ENCODE data around the gene TASP1. TPM values are rescaled to one million over a fixed set of nuclear protein-coding genes. Genes with fewer than 3 reads are reported as not detected.

The TASP1 gene
- total RNA-seq, 2 experiments from 2014 or later, result 10.7 to 11.3 TPM

DNA sequence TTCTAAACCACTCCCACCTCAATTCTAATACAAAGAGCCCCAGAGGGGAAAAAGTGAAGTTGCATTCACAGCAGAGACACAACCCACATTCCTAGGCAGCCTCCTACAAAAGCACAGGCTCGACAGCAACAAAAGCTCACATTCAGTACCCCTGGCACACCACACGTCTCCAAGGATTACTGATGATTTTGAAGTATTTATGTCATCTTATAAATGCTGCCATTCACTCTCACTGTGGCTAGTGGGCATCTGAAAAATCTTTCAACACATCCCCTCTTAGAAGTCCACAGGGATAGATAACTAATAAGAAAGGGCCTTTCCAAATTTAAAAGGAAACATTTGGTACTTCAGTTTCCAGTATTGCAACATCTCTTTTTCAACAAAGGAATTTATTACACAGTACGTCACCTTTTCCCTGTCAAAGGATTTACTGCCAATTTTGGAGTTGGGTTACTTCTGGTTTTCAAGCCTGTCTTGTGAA lies 146.7 kb downstream of the TASP1 start:
- POLR2A ChIA-PET, result no interaction called here
- TF ChIP-seq, protein P1, sequence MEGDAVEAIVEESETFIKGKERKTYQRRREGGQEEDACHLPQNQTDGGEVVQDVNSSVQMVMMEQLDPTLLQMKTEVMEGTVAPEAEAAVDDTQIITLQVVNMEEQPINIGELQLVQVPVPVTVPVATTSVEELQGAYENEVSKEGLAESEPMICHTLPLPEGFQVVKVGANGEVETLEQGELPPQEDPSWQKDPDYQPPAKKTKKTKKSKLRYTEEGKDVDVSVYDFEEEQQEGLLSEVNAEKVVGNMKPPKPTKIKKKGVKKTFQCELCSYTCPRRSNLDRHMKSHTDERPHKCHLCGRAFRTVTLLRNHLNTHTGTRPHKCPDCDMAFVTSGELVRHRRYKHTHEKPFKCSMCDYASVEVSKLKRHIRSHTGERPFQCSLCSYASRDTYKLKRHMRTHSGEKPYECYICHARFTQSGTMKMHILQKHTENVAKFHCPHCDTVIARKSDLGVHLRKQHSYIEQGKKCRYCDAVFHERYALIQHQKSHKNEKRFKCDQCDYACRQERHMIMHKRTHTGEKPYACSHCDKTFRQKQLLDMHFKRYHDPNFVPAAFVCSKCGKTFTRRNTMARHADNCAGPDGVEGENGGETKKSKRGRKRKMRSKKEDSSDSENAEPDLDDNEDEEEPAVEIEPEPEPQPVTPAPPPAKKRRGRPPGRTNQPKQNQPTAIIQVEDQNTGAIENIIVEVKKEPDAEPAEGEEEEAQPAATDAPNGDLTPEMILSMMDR (IDR thresholded peaks at IDR 0.05), result no peak
- Mint-ChIP-seq H3K4me3 (no peak overlapping the region), H3K36me3 (ENCODE audit: low read depth) (peaks cover 31% of the 10 kb centered on the region), H3K4me1 (ENCODE audit: low read depth) (peaks cover 4% of the 10 kb centered on the region), H3K27ac (no peak overlapping the region), H3K9me3 (peaks cover 2% of the 10 kb centered on the region), H3K27me3 (no peaks in the 10 kb centered on the region)
- Histone ChIP-seq H3K27ac (ENCODE audit: low read depth in 1 of 2, low read length in 2 of 2) (no peak overlapping the region), H3K36me3 (ENCODE audit: insufficient read depth, low read length) (peaks cover 4% of the 10 kb centered on the region), H3K4me3 (ENCODE audit: low read length) (no peak overlapping the region), H3K4me1 (ENCODE audit: insufficient read depth, low read length) (no peaks in the 10 kb centered on the region), H3K9me3 (ENCODE audit: control insufficient read depth in 1 of 2, insufficient read depth in 1 of 2, low read length in 2 of 2) (no peaks in the 10 kb centered on the region), H3K27me3 (ENCODE audit: control insufficient read depth in 1 of 2, insufficient read depth in 2 of 2, low read length in 2 of 2) (no peaks in the 10 kb centered on the region)
- DNase-seq, result no peak
- intact Hi-C loops (cut with DNase I, micrococcal nuclease), result no loop called here
- ATAC-seq (ENCODE audit: poor library complexity), result no peak
- CTCF ChIA-PET, result no interaction called here

DNA sequence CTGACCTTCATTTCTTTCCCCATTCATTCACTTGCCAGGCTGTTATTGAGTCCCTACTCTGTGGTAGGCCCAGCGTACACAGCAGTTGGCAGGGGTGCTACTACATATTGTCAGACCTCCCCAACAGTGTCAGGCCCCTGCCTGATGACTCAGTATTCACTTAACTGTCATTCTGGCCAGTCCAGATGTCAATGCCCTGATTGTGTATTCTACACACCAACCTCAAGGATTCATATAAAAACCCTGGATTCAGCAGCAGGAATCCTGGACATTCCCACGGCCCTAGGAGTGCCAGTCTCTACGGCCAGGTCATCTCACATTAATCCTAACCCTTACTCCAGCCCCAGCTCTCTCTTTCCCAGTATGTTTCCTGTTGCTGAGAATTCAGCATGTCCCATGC lies 151.5 kb downstream of the TASP1 start:
- H3K27me3 Mint-ChIP-seq, result no peaks in the 10 kb centered on the region
- no peak overlapping the region for H3K4me3 Mint-ChIP-seq
- Histone ChIP-seq H3K36me3 (ENCODE audit: insufficient read depth, low read length) (peaks cover 12% of the 10 kb centered on the region), H3K4me1 (ENCODE audit: insufficient read depth, low read length) (no peaks in the 10 kb centered on the region), H3K4me3 (ENCODE audit: low read length) (no peak overlapping the region), H3K9me3 (ENCODE audit: control insufficient read depth in 1 of 2, insufficient read depth in 1 of 2, low read length in 2 of 2) (peaks cover 0 to 3% of the 10 kb centered on the region in 2 experiments), H3K27ac (ENCODE audit: low read depth in 1 of 2, low read length in 2 of 2) (no peak overlapping the region), H3K27me3 (ENCODE audit: control insufficient read depth in 1 of 2, insufficient read depth in 2 of 2, low read length in 2 of 2) (no peaks in the 10 kb centered on the region)
- CTCF ChIA-PET, result no interaction called here
- no peak for DNase-seq
- H3K36me3 Mint-ChIP-seq (ENCODE audit: low read depth), result peaks cover 49% of the 10 kb centered on the region
- H3K27ac Mint-ChIP-seq, result no peak overlapping the region
- intact Hi-C loops (cut with DNase I, micrococcal nuclease), result no loop called here
- POLR2A ChIA-PET, result no interaction called here
- H3K4me1 Mint-ChIP-seq (ENCODE audit: low read depth), result no peaks in the 10 kb centered on the region
- TF ChIP-seq, protein P1 (IDR thresholded peaks at IDR 0.05), result no peak
- peaks cover 3% of the 10 kb centered on the region for H3K9me3 Mint-ChIP-seq
- no peak for ATAC-seq (ENCODE audit: poor library complexity)

DNA sequence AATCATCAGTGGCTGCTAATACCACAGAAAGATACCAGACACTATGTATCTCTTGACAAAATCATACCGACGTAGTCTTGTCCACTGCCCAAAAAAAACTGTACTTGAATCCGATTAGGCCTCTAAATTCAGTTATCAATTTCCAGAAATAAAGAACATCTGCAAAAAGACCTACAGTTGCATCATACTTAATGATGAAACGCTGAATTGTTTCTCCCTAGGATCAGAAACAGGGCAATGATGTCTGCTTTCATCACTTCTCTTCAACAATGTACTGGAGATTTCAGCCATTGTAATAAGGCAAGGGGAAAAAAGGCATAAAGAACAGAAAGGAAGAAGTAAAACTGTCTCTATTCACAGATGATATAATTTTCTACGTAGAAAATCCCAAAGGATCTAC lies 152.0 kb downstream of the TASP1 start:
- no peaks in the 10 kb centered on the region for H3K27me3 Mint-ChIP-seq
- ATAC-seq (ENCODE audit: poor library complexity), result no peak

More for the DNA sequence above, 152.0 kb downstream of the TASP1 start:
- POLR2A ChIA-PET, result no interaction called here
- DNase-seq, result no peak
- peaks cover 0 to 3% of the 10 kb centered on the region in 2 experiments for H3K9me3 ChIP-seq (ENCODE audit: control insufficient read depth in 1 of 2, insufficient read depth in 1 of 2, low read length in 2 of 2)
- intact Hi-C loops (cut with DNase I, micrococcal nuclease), result no loop called here
- peaks cover 49% of the 10 kb centered on the region for H3K36me3 Mint-ChIP-seq (ENCODE audit: low read depth)
- TF ChIP-seq, protein P1 (IDR thresholded peaks at IDR 0.05), result no peak
- H3K4me3 Mint-ChIP-seq, result no peak overlapping the region
- H3K4me3 ChIP-seq (ENCODE audit: low read length), result no peak overlapping the region
- no peak overlapping the region for H3K27ac ChIP-seq (ENCODE audit: low read depth in 1 of 2, low read length in 2 of 2)
- H3K4me1 ChIP-seq (ENCODE audit: insufficient read depth, low read length), result no peaks in the 10 kb centered on the region
- H3K36me3 ChIP-seq (ENCODE audit: insufficient read depth, low read length), result peaks cover 17% of the 10 kb centered on the region
- peaks cover 5% of the 10 kb centered on the region for H3K9me3 Mint-ChIP-seq
- no peak overlapping the region for H3K27ac Mint-ChIP-seq
- no peaks in the 10 kb centered on the region for H3K4me1 Mint-ChIP-seq (ENCODE audit: low read depth)
- CTCF ChIA-PET, result no interaction called here
- no peaks in the 10 kb centered on the region for H3K27me3 ChIP-seq (ENCODE audit: control insufficient read depth in 1 of 2, insufficient read depth in 2 of 2, low read length in 2 of 2)
